ENCODE data around the gene PRELID2. TPM values are rescaled to one million over a fixed set of nuclear protein-coding genes. Genes with fewer than 3 reads are reported as not detected.
"Not testable (repeated sequence)": the region's sequence is repeated elsewhere in the genome, so short reads cannot be mapped to it uniquely, and the experiment has no call there.

PRELID2 gene
- total and polyA plus RNA-seq, 2 donors from 2014 or later = 3.8 to 12.1 TPM

GRCh38 chr5:145800181-145800580 is 35.0 kb downstream of the PRELID2 start:
- Histone ChIP-seq H3K4me1 (ENCODE audit: control insufficient read depth in 2 of 3, insufficient read depth in 2 of 3, low read depth in 1 of 3, low read length in 3 of 3) (no peaks in the 10 kb centered on the region), H3K27me3 (ENCODE audit: control insufficient read depth, insufficient read depth, low read length) (no peaks in the 10 kb centered on the region), H3K9ac (ENCODE audit: low read length in 3 of 3) (no peak overlapping the region), H3K9me3 (ENCODE audit: control insufficient read depth in 2 of 3, insufficient read depth in 1 of 3, low read length in 3 of 3) (no peaks in the 10 kb centered on the region), H3K27ac (ENCODE audit: low read depth in 2 of 2, low read length in 2 of 2) (no peak overlapping the region), H3K4me3 (ENCODE audit: low read length in 3 of 3) (no peak overlapping the region), H3K36me3 (ENCODE audit: control insufficient read depth in 2 of 3, insufficient read depth in 3 of 3, low read length in 3 of 3) (no peaks in the 10 kb centered on the region)
- DNase-seq (no peak), FAIRE-seq (no peak)
- TF ChIP-seq, protein P1, sequence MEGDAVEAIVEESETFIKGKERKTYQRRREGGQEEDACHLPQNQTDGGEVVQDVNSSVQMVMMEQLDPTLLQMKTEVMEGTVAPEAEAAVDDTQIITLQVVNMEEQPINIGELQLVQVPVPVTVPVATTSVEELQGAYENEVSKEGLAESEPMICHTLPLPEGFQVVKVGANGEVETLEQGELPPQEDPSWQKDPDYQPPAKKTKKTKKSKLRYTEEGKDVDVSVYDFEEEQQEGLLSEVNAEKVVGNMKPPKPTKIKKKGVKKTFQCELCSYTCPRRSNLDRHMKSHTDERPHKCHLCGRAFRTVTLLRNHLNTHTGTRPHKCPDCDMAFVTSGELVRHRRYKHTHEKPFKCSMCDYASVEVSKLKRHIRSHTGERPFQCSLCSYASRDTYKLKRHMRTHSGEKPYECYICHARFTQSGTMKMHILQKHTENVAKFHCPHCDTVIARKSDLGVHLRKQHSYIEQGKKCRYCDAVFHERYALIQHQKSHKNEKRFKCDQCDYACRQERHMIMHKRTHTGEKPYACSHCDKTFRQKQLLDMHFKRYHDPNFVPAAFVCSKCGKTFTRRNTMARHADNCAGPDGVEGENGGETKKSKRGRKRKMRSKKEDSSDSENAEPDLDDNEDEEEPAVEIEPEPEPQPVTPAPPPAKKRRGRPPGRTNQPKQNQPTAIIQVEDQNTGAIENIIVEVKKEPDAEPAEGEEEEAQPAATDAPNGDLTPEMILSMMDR (IDR thresholded peaks at IDR 0.05; ENCODE audit: borderline replicate concordance, extremely low read depth, insufficient read depth) = no peak
- intact Hi-C loops (cut with DNase I) = no loop called here

DNA sequence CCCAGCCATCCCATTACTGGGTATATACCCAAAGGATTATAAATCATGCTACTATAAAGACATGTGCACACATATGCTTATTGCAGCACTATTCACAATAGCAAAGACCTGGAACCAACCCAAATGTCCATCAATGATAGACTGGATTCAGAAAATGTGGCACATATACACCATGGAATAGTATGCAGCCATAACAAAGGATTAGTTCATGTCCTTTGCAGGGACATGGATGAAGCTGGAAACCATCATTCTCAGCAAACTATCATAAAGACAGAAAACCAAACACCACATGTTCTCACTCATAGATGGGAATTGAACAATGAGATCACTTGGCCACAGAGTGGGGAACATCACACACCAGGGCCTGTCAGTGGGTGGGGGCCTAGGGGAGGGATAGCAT is 36.6 kb downstream of the PRELID2 start:
- H3K4me3 ChIP-seq (ENCODE audit: low read length in 3 of 3); FAIRE-seq; H3K27ac ChIP-seq (ENCODE audit: low read depth in 2 of 2, low read length in 2 of 2); H3K4me1 ChIP-seq (ENCODE audit: control insufficient read depth in 2 of 3, insufficient read depth in 2 of 3, low read depth in 1 of 3, low read length in 3 of 3); intact Hi-C loops (cut with DNase I); H3K27me3 ChIP-seq (ENCODE audit: control insufficient read depth, insufficient read depth, low read length); H3K9me3 ChIP-seq (ENCODE audit: control insufficient read depth in 2 of 3, insufficient read depth in 1 of 3, low read length in 3 of 3); H3K36me3 ChIP-seq (ENCODE audit: control insufficient read depth in 2 of 3, insufficient read depth in 3 of 3, low read length in 3 of 3); DNase-seq; H3K9ac ChIP-seq (ENCODE audit: low read length in 3 of 3): not testable (repeated sequence)

DNA sequence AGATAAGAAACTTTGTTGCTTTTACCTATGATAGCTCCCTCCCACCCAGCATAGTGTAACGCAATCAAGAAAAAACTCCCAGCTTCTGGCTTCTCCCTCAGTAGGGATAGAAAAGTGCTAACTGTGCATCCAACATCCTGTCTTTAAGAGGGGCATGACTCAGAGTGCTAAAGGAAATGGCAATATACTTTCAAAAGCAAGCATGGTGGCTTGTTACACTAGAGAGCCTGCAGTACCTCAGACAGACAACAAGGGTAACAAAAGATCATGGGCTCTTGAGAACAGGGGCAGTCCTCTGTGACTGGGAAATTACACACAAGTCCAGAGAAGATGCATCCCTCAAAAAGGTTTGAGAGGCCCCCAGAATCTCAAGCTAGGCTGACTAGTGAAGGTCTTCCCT is 37.8 kb downstream of the PRELID2 start:
- intact Hi-C loops (cut with DNase I) = no loop called here
- FAIRE-seq (no peak), DNase-seq (no peak)
- Histone ChIP-seq H3K27ac (ENCODE audit: low read depth in 2 of 2, low read length in 2 of 2) (no peak overlapping the region), H3K9ac (ENCODE audit: low read length in 3 of 3) (no peak overlapping the region), H3K4me1 (ENCODE audit: control insufficient read depth in 2 of 3, insufficient read depth in 2 of 3, low read depth in 1 of 3, low read length in 3 of 3) (no peaks in the 10 kb centered on the region), H3K36me3 (ENCODE audit: control insufficient read depth in 2 of 3, insufficient read depth in 3 of 3, low read length in 3 of 3) (no peaks in the 10 kb centered on the region), H3K9me3 (ENCODE audit: control insufficient read depth in 2 of 3, insufficient read depth in 1 of 3, low read length in 3 of 3) (no peaks in the 10 kb centered on the region), H3K27me3 (ENCODE audit: control insufficient read depth, insufficient read depth, low read length) (no peaks in the 10 kb centered on the region), H3K4me3 (ENCODE audit: low read length in 3 of 3) (no peak overlapping the region)
- TF ChIP-seq, protein P1 (IDR thresholded peaks at IDR 0.05; ENCODE audit: borderline replicate concordance, extremely low read depth, insufficient read depth) = no peak

- Histone ChIP-seq H3K27ac (ENCODE audit: low read depth in 2 of 2, low read length in 2 of 2) (no peak overlapping the region), H3K4me1 (ENCODE audit: control insufficient read depth in 2 of 3, insufficient read depth in 2 of 3, low read depth in 1 of 3, low read length in 3 of 3) (no peaks in the 10 kb centered on the region), H3K9me3 (ENCODE audit: control insufficient read depth in 2 of 3, insufficient read depth in 1 of 3, low read length in 3 of 3) (no peaks in the 10 kb centered on the region), H3K9ac (ENCODE audit: low read length in 3 of 3) (no peak overlapping the region), H3K36me3 (ENCODE audit: control insufficient read depth in 2 of 3, insufficient read depth in 3 of 3, low read length in 3 of 3) (no peaks in the 10 kb centered on the region), H3K27me3 (ENCODE audit: control insufficient read depth, insufficient read depth, low read length) (no peaks in the 10 kb centered on the region), H3K4me3 (ENCODE audit: low read length in 3 of 3) (no peak overlapping the region)
- DNase-seq (no peak), FAIRE-seq (no peak)
- TF ChIP-seq, protein P1 (IDR thresholded peaks at IDR 0.05; ENCODE audit: borderline replicate concordance, extremely low read depth, insufficient read depth) = no peak
- intact Hi-C loops (cut with DNase I) = no loop called here
Measured at GRCh38 chr5:145796318-145796717, 38.8 kb downstream of the PRELID2 start.
